ENCODE results near the gene ZNF442.

DNA sequence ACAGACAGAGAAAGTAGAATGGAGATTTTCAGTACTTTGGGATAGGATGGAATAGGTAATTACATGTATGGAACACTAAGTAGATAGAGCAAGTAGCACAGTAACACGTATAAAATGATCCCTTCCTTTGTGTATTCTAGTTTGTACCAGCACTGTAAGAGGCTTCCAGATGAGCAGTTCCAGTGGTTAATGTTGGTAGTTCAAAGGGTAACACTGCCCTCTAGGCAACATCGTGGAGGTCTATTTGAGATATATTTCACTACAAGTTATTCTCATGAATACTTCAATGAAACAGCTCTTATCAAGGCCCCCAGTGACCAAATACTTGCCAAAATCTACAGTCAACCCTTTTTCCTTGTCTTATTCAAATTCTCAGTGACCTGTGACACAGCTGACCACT is 18.6 kb downstream of the ZNF442 start:
- peak; percentile 21 for TF ChIP-seq CTCF (conservative IDR thresholded peaks at IDR 0.05)
- TF ChIP-seq ZFX (IDR thresholded peaks at IDR 0.05): no peak

Data from C4-2B (cell line).